HG03521 (cell line): Measurements from ENCODE around the gene ABHD17B.
"Not testable (repeated sequence)": the region's sequence is repeated elsewhere in the genome, so short reads cannot be mapped to it uniquely, and the experiment has no call there.

Experiments
- ATAC-seq: cut with Tn5 transposase; IDR thresholded peaks from one replicate; pipeline ENCODE4 v1.9.1; 2021; ENCODE audit warnings: mild to moderate bottlenecking, moderate library complexity; ENCODE audit not compliant: unreplicated experiment

Gene ABHD17B

GRCh38 chr9:71911061-71911907, at the start of gene ABHD17B, which contains the start of gene C9orf85:
ABHD17B (minus strand) TSS chr9:71911193; CDS start chr9:71875080, 36,113 bp downstream.
C9orf85 (plus strand) TSS chr9:71911639; CDS start chr9:71911735, 96 bp downstream.
- ATAC-seq = peak; percentile 92

DNA sequence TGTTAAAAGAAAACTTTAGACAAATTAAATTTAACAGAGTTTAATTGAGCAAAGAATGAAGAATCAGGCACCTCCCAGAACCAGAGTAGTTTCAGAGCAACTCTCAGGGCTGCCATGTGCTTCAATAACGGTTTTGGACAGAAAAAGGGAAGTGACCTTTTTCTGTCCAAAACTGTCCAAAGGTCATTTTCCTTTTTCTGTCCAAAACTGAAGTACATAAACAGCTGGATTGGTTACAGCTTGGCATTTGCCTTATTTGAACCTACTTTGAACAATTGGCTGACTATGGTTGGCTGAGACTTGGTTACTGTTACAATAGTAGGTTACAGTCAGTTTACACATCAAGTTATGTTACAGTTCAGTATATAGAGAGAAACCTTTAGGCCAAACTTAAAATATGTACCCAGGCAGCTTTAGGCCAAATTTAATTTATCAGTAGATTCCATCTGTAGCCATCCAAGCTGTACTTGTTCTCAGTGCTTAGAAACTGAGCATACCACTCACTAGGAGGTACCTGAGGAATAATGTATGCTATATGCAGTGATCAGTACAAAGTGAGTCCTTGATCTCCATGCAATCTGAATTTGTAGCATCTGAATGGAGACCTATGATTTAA, 44.4 kb upstream of the ABHD17B start:
- ATAC-seq = no peak

GRCh38 chr9:71954652-71955051, 43.7 kb upstream of the ABHD17B start:
- ATAC-seq = not testable (repeated sequence)

DNA sequence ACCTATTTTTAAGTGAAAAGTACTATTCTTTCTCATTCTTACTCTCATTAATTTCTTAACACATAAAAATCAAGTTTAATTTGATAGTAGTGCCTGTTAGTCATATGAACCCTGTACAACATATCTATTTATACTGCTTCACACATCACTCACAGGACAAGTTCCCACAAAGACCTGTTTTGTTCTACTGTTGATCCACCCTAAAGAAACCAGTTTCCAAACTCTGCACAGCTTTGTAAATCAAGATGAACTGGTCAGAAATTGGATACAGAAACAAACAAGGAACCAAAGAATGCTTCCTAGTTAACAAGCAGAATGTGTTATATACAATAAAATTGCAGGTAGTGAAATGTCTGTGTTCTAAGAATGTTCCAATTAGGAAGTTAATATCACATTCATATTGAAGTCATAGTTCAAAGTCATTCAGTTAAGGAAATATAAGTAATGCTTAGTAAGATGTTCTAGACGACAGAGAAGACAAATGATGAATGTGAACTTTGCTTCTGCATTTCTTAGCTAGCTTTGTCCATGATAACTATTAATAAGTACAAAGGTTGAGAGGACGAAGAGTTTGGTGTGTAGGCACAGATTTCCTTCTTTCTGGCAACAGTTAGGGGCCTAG, 33.9 kb upstream of the ABHD17B start:
- ATAC-seq = no peak

GRCh38 chr9:71941998-71942567, 31.1 kb upstream of the ABHD17B start:
- ATAC-seq = no peak

GRCh38 chr9:71941060-71941568, 30.1 kb upstream of the ABHD17B start:
- no peak for ATAC-seq

DNA sequence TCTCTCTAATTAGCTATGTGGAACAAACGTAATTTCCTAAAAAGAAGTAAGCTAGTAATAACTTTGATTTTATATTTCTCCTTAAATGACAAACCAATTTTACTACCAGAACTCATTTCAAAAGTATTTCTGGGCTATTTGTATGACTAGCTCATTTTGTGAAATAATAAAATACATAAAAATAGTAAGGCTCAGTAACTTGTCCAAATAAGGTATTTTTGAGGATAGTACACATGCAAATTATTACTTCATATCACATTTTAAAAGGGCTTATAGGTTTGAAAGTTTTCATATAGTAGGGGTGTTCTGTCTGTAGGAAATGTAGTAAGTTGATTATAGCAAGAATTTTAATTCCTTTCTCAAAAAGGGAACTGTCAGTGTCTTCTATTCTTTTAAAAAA, 26.9 kb upstream of the ABHD17B start:
- ATAC-seq = no peak

DNA sequence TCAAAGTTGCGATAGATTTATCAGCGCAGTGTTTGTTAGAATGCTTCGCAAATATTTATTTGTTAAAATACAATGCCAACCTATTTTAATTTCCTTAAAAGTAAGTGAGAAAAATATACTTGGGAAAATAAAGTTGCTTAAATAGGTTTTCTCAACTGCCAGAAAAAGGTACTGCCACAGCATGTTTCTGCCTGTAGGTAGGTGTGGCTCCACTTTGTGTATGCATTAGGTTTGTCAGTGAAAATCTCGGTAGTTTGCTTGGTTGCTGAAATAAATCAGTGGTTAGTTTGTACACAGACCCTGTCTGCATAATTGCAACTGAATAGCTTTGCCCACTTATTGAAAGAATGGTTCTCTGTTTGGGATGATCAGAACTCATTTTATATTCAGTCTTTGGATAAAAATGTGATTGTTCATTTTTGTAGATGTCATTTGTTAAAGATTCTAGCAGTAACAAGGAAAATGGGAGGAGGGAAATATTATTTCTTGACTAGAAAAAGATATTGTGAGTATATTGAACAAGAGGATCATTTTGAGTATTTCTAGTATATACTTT, 26.2 kb upstream of the ABHD17B start:
- ATAC-seq = no peak

DNA sequence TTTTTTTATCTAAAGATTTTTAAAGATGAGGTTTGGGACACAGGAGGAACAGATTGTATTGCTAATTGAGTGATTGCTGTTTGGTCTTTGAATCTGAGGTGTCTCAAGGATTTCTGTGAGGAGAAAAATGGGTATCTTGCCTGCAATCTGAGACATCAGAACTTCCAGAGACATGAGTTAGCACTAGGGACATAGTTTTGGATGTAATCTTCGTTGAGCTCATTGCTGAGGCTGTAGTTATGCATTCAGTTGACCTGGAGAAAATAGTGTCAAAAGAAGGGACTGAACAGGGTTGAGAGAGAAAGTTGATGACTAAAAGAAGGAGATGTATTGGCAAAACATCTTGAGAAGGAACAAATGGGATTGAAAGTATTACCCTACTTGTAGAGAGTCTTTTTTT, 25.1 kb upstream of the ABHD17B start:
- ATAC-seq = no peak

DNA sequence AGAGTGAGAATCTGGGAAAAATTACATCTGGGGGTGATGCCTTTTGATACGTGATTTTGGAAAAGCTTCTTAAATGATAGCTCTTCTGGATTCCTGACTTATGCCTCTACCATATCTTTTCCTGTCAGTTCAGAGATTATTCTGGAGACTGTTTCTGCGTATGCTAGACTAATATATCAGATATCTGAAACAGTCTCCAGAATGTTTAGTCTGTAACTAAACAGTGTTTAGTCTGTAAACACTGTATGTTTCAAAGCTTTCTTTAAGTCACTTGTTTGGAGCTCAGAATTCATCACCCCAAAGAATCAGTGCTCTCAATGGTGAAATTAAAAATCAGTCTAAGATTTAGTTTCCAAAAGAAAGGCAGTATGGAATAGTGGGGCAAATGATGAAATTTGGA, 20.2 kb upstream of the ABHD17B start:
- no peak for ATAC-seq

DNA sequence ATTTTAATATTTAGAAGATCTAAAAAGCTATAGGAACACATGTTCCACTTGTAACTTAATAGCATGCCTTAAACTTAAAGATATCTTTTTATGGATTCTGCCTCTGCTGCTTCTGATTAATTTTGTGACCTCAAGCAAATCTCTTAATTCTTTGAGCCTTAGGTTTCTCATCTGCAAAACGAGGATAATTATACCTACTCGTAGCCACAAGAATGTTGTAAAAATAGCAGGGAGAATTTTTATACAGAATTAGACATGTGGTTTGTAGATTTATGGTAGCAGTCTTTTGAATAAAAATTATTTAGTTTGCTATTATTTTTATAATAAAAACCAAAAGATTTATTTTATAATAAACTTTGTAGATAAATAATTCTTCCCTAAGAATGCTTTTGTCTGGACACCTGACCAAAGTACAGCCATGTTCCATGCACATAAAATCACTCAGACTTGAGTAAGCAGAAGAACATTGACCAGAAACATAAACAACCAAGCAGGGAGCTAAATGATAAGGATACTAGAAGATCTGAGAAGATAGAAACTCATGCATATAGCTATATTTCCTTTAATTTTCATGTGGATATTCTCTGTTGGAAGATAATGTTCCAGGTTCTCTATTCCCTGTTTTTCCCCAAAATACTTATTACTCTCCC, 18.9 kb upstream of the ABHD17B start:
- no peak for ATAC-seq

DNA sequence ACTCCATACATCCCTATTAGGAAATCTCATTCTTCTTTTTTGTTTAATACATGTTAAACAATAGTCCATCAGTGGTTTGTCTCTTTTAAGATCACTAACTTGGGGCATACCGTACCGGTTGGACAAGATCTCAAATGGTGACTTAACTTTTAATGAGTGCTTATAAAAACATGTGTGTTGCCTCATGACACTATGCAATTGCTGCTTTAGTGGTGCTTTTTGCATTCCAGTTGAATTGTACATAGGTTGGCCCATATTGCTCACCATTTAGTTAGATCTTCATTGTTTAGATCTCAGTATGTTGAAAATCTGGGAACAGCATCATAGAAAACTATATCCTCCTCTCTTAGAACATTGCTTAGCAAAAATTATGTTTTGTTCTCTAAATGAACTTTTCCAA, 18.2 kb upstream of the ABHD17B start:
- no peak for ATAC-seq

DNA sequence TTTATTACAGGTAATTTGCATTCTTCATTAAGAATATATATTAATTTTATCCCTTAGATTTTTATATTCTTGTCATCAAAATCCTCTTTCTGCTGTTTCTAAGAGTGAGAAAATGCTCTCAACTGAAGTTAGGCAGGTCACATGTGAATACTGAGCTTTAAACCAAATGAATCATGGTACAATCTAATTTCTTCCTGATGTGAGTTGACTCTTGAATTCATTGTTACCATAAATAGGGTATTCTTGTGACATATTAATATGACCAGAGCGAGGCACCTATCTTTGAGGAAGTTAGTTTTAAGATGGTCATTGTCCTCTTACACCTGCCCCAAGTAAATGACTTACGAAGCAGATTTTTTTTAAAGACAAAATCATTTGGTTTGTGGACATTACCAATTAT, 17.8 kb upstream of the ABHD17B start:
- no peak for ATAC-seq

GRCh38 chr9:71928376-71928775, 17.4 kb upstream of the ABHD17B start:
- ATAC-seq = no peak

DNA sequence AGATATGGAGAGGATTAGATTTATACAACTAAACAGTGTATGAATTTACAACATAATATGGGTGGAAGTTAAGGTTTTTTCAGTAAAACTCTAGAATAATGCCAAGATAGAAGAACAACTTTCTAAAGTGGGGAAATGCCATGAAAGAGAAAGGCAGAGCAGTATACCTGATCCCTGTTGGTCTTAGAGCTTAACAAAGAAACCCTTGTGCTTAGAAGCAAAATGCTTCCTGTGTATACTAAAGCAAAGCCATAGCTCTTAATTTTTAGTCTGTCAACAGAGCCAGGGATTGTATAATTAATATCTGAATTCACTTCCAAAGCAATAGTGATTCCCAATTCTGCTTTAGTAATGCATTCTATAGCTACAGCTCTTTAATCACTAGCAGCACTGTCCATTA, 14.8 kb upstream of the ABHD17B start:
- ATAC-seq = no peak

DNA sequence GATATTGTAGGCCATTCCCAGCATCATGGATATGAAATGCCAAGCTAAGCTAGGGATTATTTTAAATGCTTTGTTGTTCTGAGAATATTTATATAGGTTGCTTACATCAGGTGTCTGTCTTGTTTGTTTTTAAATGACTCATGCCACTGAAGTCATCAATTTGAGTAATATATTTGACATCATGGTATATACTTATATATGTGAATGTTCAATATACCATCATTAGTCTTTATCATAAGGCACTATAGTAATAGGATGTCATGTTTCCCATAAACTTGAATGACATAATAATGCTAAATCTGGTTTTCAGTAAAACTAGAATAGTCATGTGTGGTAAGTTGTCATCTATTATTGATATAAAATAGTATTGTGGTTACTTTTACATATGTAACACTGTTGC, 13.6 kb upstream of the ABHD17B start:
- ATAC-seq = no peak

DNA sequence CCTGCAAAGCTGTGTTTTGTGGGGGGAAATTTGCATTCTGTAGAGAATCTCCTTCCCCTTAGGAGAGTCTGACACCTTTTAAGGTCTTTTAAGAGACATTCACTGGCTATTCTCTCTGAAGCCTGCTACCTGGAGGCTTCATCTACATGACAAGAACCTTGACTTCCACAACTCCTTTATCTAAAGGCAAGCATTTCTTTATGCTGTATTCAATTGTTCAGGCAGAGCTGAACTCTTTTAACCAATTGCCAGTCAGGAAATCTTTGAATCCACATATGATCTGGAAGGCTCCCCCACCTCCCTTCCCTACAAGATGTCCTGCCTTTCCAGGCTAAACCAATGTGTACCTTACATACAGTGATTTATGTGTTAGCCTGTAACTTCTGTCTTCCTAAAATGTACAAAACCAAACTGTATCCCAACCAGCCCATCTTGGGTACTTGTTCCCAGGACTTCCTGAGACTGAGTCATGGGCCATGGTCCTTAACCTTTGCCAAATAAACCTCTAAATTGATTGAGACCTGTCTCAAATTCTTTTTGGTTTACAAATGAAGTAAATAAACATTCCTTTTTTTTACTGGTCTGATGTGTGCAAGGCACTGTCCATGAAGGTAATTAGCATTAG, 10.3 kb upstream of the ABHD17B start:
- ATAC-seq = no peak

- ATAC-seq = no peak
These were observed 9.6 kb upstream of the ABHD17B start for GRCh38 chr9:71920456-71921189.

- ATAC-seq = no peak
These were observed 7.4 kb upstream of the ABHD17B start for GRCh38 chr9:71918419-71918818.
